ENCODE results near the gene LHFPL3. TPM values are rescaled to one million over a fixed set of nuclear protein-coding genes. Genes with fewer than 3 reads are reported as not detected.
A peak's percentile ranks its signal among the peaks of the same experiment; 100 is the strongest.
"Not testable (repeated sequence)": the region's sequence is repeated elsewhere in the genome, so short reads cannot be mapped to it uniquely, and the experiment has no call there.

LHFPL3 gene
- total RNA-seq, 1 donor from 2014 or later, result 0.30 TPM

DNA sequence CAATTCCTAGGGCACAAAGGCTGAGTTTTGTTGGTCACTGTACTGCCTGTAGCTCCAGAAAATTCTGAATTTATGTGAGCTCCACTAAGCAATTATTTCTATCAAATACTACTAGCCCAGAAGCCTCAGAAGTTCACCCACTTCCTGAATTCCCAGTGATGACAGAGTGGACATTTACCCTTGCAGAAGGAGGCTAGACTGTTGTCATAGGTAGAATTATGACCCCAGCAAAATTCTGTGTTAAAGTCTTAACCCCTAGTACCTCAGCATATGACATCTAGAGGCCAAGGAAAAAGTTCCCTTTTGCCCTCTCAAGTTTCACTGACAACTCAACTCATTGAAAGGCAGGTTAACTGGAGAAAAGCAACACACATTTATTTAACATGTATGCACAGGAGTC, 606.9 kb downstream of the LHFPL3 start:
- Mint-ChIP-seq H3K4me1 (peaks cover 68% of the 10 kb centered on the region), H3K9me3 (peaks cover 2% of the 10 kb centered on the region), H3K27me3 (ENCODE audit: insufficient read depth, low read depth) (peaks cover 16% of the 10 kb centered on the region), H3K36me3 (no peaks in the 10 kb centered on the region), H3K27ac (peak overlapping the region; percentile 95), H3K4me3 (no peak overlapping the region)
- no peaks in the 10 kb centered on the region for H3K36me3 ChIP-seq
- H3K27me3 ChIP-seq, result no peaks in the 10 kb centered on the region
- TF ChIP-seq CTCF (IDR thresholded peaks at IDR 0.05), result no peak
- no peak for TF ChIP-seq EZH2 (IDR thresholded peaks at IDR 0.05)
- TF ChIP-seq EZH2phosphoT487 (IDR thresholded peaks at IDR 0.05), result no peak
- no peak overlapping the region for H2AFZ ChIP-seq (replicated peaks)
- no peak overlapping the region for H3K4me3 ChIP-seq
- peaks cover 42% of the 10 kb centered on the region for H3F3A ChIP-seq (ENCODE audit: low read depth)
- peaks cover 15% of the 10 kb centered on the region for H3K4me1 ChIP-seq
- H3K79me2 ChIP-seq (ENCODE audit: low read depth), result no peaks in the 10 kb centered on the region
- no peak overlapping the region for H3K4me2 ChIP-seq
- no peak for DNase-seq (ENCODE audit: low spot score)
- H3K9ac ChIP-seq, result no peak overlapping the region
- no peaks in the 10 kb centered on the region for H4K20me1 ChIP-seq (ENCODE audit: low read depth)
- no peaks in the 10 kb centered on the region for H3K9me3 ChIP-seq (ENCODE audit: low read depth)
- H3K27ac ChIP-seq, result no peak overlapping the region

DNA sequence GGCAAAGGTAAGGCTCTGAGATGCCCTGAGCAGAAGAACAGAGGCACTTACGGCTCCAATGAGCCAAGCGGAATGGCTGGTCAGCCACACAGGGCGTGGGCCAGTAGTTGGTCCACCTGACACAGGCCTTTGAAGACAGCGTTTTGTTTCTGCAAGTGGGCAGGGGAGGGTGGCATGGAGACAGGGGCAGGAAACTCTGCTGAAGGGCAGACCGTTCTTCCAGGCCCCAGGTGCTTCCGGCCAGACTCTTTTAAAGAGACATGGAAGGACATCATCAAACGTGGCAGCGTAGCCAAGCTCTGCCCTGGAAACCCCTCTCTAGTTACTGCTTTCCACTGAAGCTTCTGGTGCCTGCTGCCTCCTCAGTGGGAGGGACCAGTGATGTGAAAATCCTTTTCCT, 608.1 kb downstream of the LHFPL3 start:
- H3K9me3 ChIP-seq (ENCODE audit: low read depth), result no peaks in the 10 kb centered on the region

GRCh38 chr7:104937489-104937888, 609.1 kb downstream of the LHFPL3 start:
- not testable (repeated sequence) for H3K4me3 Mint-ChIP-seq; H3K9ac ChIP-seq; H3K36me3 Mint-ChIP-seq; H3K79me2 ChIP-seq (ENCODE audit: low read depth); H3K4me3 ChIP-seq; H2AFZ ChIP-seq (replicated peaks); H3K4me2 ChIP-seq; H3K27ac ChIP-seq; DNase-seq (ENCODE audit: low spot score); H3K27me3 ChIP-seq; H4K20me1 ChIP-seq (ENCODE audit: low read depth); H3K36me3 ChIP-seq; H3K9me3 ChIP-seq (ENCODE audit: low read depth)
- Mint-ChIP-seq H3K9me3 (peaks cover 16% of the 10 kb centered on the region), H3K4me1 (peaks cover 65% of the 10 kb centered on the region), H3K27me3 (ENCODE audit: insufficient read depth, low read depth) (peaks cover 16% of the 10 kb centered on the region), H3K27ac (peak overlapping the region; percentile 78)
- peaks cover 10% of the 10 kb centered on the region for H3K4me1 ChIP-seq
- peaks cover 23% of the 10 kb centered on the region for H3F3A ChIP-seq (ENCODE audit: low read depth)

More for the DNA sequence above, 608.1 kb downstream of the LHFPL3 start:
- no peaks in the 10 kb centered on the region for H3K79me2 ChIP-seq (ENCODE audit: low read depth)
- Mint-ChIP-seq H3K36me3 (peaks cover 5% of the 10 kb centered on the region), H3K4me1 (peaks cover 69% of the 10 kb centered on the region), H3K27ac (peak overlapping the region; percentile 95), H3K27me3 (ENCODE audit: insufficient read depth, low read depth) (peaks cover 16% of the 10 kb centered on the region), H3K4me3 (no peak overlapping the region), H3K9me3 (peaks cover 11% of the 10 kb centered on the region)
- H3K36me3 ChIP-seq, result no peaks in the 10 kb centered on the region
- TF ChIP-seq CTCF (IDR thresholded peaks at IDR 0.05) (no peak), EZH2phosphoT487 (IDR thresholded peaks at IDR 0.05) (no peak), EZH2 (IDR thresholded peaks at IDR 0.05) (no peak)
- H3K9ac ChIP-seq, result no peak overlapping the region
- H4K20me1 ChIP-seq (ENCODE audit: low read depth), result no peaks in the 10 kb centered on the region
- H2AFZ ChIP-seq (replicated peaks), result no peak overlapping the region
- no peaks in the 10 kb centered on the region for H3K27me3 ChIP-seq
- no peak overlapping the region for H3K27ac ChIP-seq
- peaks cover 32% of the 10 kb centered on the region for H3F3A ChIP-seq (ENCODE audit: low read depth)
- peaks cover 10% of the 10 kb centered on the region for H3K4me1 ChIP-seq
- no peak overlapping the region for H3K4me3 ChIP-seq
- no peak for DNase-seq (ENCODE audit: low spot score)
- H3K4me2 ChIP-seq, result no peak overlapping the region

DNA sequence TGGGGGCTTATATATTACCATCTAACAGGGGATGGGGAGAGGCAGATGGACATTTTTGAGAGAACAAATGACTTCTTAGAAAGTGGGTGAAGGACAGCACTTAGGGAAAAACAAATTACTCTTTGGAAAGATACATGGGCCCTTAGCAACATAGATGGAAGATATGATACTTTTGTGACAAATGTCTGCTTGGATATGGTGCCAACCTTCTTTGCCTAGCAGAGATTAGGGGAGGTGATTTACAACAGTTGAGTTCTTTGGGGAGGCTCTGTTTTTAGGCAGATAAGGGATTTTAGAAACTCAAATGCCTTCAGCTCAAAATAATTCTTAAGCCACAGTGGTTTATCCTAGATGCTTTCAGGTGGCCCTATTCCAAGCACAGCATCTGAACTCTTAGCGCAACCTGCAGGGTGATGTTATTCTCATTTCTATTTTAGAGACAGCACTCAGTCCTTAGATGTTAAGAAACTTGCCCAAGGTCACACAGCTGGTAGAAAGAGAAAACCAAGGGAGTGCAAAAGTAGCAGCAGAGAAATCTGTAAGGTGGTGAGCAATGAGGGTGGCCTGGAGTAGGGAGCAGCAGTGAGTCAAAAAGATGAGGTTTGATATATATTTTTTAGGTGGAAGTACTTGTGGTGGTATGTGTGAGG, 610.5 kb downstream of the LHFPL3 start:
- Histone ChIP-seq H2AFZ (replicated peaks) (peak overlapping the region; percentile 17), H4K20me1 (ENCODE audit: low read depth) (no peaks in the 10 kb centered on the region), H3K4me1 (peaks cover 13% of the 10 kb centered on the region), H3K27me3 (no peaks in the 10 kb centered on the region), H3K9me3 (ENCODE audit: low read depth) (no peaks in the 10 kb centered on the region), H3K27ac (peak overlapping the region; percentile 29), H3K4me3 (no peak overlapping the region), H3K9ac (no peak overlapping the region), H3K4me2 (no peak overlapping the region), H3F3A (ENCODE audit: low read depth) (peaks cover 12% of the 10 kb centered on the region), H3K79me2 (ENCODE audit: low read depth) (no peaks in the 10 kb centered on the region), H3K36me3 (no peaks in the 10 kb centered on the region)
- H3K4me1 Mint-ChIP-seq, result peaks cover 64% of the 10 kb centered on the region
- H3K27me3 Mint-ChIP-seq (ENCODE audit: insufficient read depth, low read depth), result peaks cover 7% of the 10 kb centered on the region
- H3K27ac Mint-ChIP-seq, result peak overlapping the region; percentile 94
- H3K9me3 Mint-ChIP-seq, result peaks cover 18% of the 10 kb centered on the region
- H3K4me3 Mint-ChIP-seq, result no peak overlapping the region
- DNase-seq (ENCODE audit: low spot score), result no peak
- H3K36me3 Mint-ChIP-seq, result peaks cover 10% of the 10 kb centered on the region
- TF ChIP-seq CTCF (IDR thresholded peaks at IDR 0.05) (no peak), EZH2 (IDR thresholded peaks at IDR 0.05) (no peak), EZH2phosphoT487 (IDR thresholded peaks at IDR 0.05) (no peak)
